HCT116 (cell line): ENCODE measurements around the gene LLGL2. TPM values are rescaled to one million over a fixed set of nuclear protein-coding genes. Genes with fewer than 3 reads are reported as not detected.

Experiments
- ATAC-seq: fragments of 200-7000 bp; cut with Tn5 transposase; 2 replicates; pipeline ENCODE4 v1.9.1; 2020; ENCODE audit warnings: mild to moderate bottlenecking, moderate library complexity
- BruUV-seq: library from RNA; stranded (reverse); fragments of 400-500 nt; replicated peaks from 2 replicates; lab custom pipeline; 2021; lab: Mats Ljungman, UMichigan
- CTCF ChIA-PET: fragments of 300-600 bp; sonication (Branson Sonifier 250); formaldehyde crosslinking; loops from one replicate; lab custom pipeline; 2021; ENCODE audit warnings: antibody characterized with exemption; lab: Charles Lee
- POLR2A ChIA-PET: fragments of 300-600, 350-600 bp; sonication (Branson Sonifier 250); formaldehyde crosslinking; loops from one replicate; lab custom pipeline; 2021; ENCODE audit warnings: antibody characterized with exemption; lab: Charles Lee
- RAD21 ChIA-PET, 2 experiments: fragments of 300-600 bp; sonication (Branson Sonifier 250); formaldehyde crosslinking; loops; one replicate each; lab custom pipeline; 2023; ENCODE audit warnings: low total read pairs in 2 of 2; ENCODE audit not compliant: uncharacterized antibody in 2 of 2, unreplicated experiment in 2 of 2, low non-redundant PET in 1 of 2; lab: Charles Lee
- DNase-seq: peaks from one replicate; pipeline ENCODE4 v3.0.0-alpha.2; 2010; ENCODE audit warnings: low read depth, low spot score
- H2AFZ ChIP-seq: fragments of 200-600 bp; shearing (Covaris generic), sonication (generic); 2 replicates; pipeline ENCODE4 v1.6.1; 2017; ENCODE audit warnings: low read depth, mixed run types, mixed read lengths, antibody characterized with exemption, low read length; ENCODE audit not compliant: poor library complexity, severe bottlenecking
- H3K27ac ChIP-seq: 2 replicates; pipeline ENCODE4 v1.5.1; 2012; ENCODE audit warnings: low read depth, low read length
- H3K27me3 ChIP-seq: fragments of 200-600 bp; sonication (generic); 2 replicates; pipeline ENCODE4 v1.6.1; 2016; ENCODE audit warnings: mixed run types, low read length, mixed read lengths; ENCODE audit not compliant: insufficient read depth
- H3K36me3 ChIP-seq, 2 experiments: fragments of 200-500 bp in 1 of 2; fragments of 200-600 bp in 1 of 2; sonication (Bioruptor generic) in 1 of 2; sonication (generic) in 1 of 2; 2 replicates each; pipeline versions ENCODE4 v1.5.1 to v1.6.1; 2014 to 2016; ENCODE audit warnings: low read length in 2 of 2, inconsistent platforms in 1 of 2, mixed read lengths in 1 of 2, mixed run types in 1 of 2; ENCODE audit not compliant: insufficient read depth in 2 of 2, control insufficient read depth in 1 of 2
- H3K4me1 ChIP-seq, 2 experiments: fragments of 200-600 bp in 1 of 2; sonication (generic) in 1 of 2; 2 replicates each; pipeline versions ENCODE4 v1.5.1 to v1.6.1; 2012 to 2017; ENCODE audit warnings: low read length in 2 of 2, inconsistent platforms in 1 of 2, mild to moderate bottlenecking in 1 of 2, mixed read lengths in 1 of 2, mixed run types in 1 of 2, moderate library complexity in 1 of 2; ENCODE audit not compliant: insufficient read depth in 2 of 2, control insufficient read depth in 1 of 2
- H3K4me2 ChIP-seq: fragments of 200-600 bp; sonication (generic); 2 replicates; pipeline ENCODE4 v1.6.1; 2017; ENCODE audit warnings: mixed run types, low read length, mixed read lengths
- H3K4me3 ChIP-seq, 2 experiments: fragments of 200-600 bp in 1 of 2; sonication (generic) in 1 of 2; replicated peaks in 1 of 2; 2 replicates each; pipeline ENCODE4 v1.5.1; 2011 to 2016; ENCODE audit warnings: low read length in 2 of 2, control low read depth in 1 of 2, low read depth in 1 of 2, mild to moderate bottlenecking in 1 of 2, mixed read lengths in 1 of 2, mixed run types in 1 of 2
- H3K79me2 ChIP-seq: fragments of 200-600 bp; sonication (generic); 2 replicates; pipeline ENCODE4 v1.6.1; 2017; ENCODE audit warnings: mild to moderate bottlenecking, mixed run types, low read length, moderate library complexity, mixed read lengths; ENCODE audit not compliant: insufficient read depth
- H3K9ac ChIP-seq: fragments of 200-600 bp; sonication (generic); 2 replicates; pipeline ENCODE4 v1.6.1; 2016; ENCODE audit warnings: low read length, mixed read lengths
- H3K9me2 ChIP-seq: fragments of 200-600 bp; sonication (generic), shearing (Covaris generic); 2 replicates; pipeline ENCODE4 v1.6.1; 2017; ENCODE audit warnings: mixed run types, mild to moderate bottlenecking, moderate library complexity; ENCODE audit not compliant: insufficient read depth
- H3K9me3 ChIP-seq, 2 experiments: fragments of 200-500 bp in 1 of 2; fragments of 200-600 bp in 1 of 2; sonication (Bioruptor generic) in 1 of 2; sonication (generic) in 1 of 2; 2 replicates each; pipeline ENCODE4 v1.6.1; 2014 to 2017; ENCODE audit warnings: low read length in 2 of 2, mixed read lengths in 2 of 2, inconsistent platforms in 1 of 2, low read depth in 1 of 2, mild to moderate bottlenecking in 1 of 2, mixed run types in 1 of 2, moderate library complexity in 1 of 2; ENCODE audit not compliant: control insufficient read depth in 1 of 2, insufficient read depth in 1 of 2
- H4K20me1 ChIP-seq: fragments of 200-600 bp; sonication (generic), shearing (Covaris generic); 2 replicates; pipeline ENCODE4 v1.6.1; 2017; ENCODE audit warnings: mixed run types, mild to moderate bottlenecking, moderate library complexity; ENCODE audit not compliant: insufficient read depth
- CBX3 ChIP-seq: IDR thresholded peaks from 2 replicates; pipeline ENCODE4 v1.6.1; 2012; ENCODE audit warnings: low read depth
- CEBPB ChIP-seq: IDR thresholded peaks from 2 replicates; pipeline ENCODE4 v1.6.1; 2012; ENCODE audit warnings: low read depth
- EGR1 ChIP-seq: IDR thresholded peaks from 2 replicates; pipeline ENCODE4 v1.6.1; 2012; ENCODE audit warnings: low read depth
- ELF1 ChIP-seq: IDR thresholded peaks from 2 replicates; pipeline ENCODE4 v1.6.1; 2012; ENCODE audit warnings: low read depth, borderline replicate concordance
- EZH2phosphoT487 ChIP-seq: fragments of 200-600 bp; IDR thresholded peaks from 2 replicates; pipeline ENCODE4 v1.6.1; 2018; ENCODE audit warnings: antibody characterized with exemption, borderline replicate concordance
- JUND ChIP-seq: IDR thresholded peaks from 2 replicates; pipeline ENCODE4 v1.6.1; 2012
- POLR2A ChIP-seq: IDR thresholded peaks from 2 replicates; pipeline ENCODE4 v1.7.0; 2011; ENCODE audit warnings: borderline replicate concordance; ENCODE audit not compliant: insufficient read depth, insufficient read length; ENCODE audit errors: extremely low read depth
- POLR2AphosphoS5 ChIP-seq: IDR thresholded peaks from 2 replicates; pipeline ENCODE4 v1.6.1; 2011; ENCODE audit warnings: mild to moderate bottlenecking, low read depth, low read length, moderate library complexity
- RAD21 ChIP-seq: IDR thresholded peaks from 2 replicates; pipeline ENCODE4 v1.6.1; 2012; ENCODE audit warnings: low read depth, mild to moderate bottlenecking
- SIN3A ChIP-seq: IDR thresholded peaks from 2 replicates; pipeline ENCODE4 v1.6.1; 2012; ENCODE audit warnings: low read depth
- SP1 ChIP-seq: IDR thresholded peaks from 2 replicates; pipeline ENCODE4 v1.6.1; 2012; ENCODE audit warnings: low read depth
- ZFX ChIP-seq: fragments of 450-650 bp; IDR thresholded peaks from 2 replicates; pipeline ENCODE4 v1.6.1; 2017
- ZNF274 ChIP-seq: fragments of 200-500 bp; sonication (Bioruptor generic); IDR thresholded peaks from 2 replicates; pipeline ENCODE4 v1.6.1; 2014; ENCODE audit warnings: mild to moderate bottlenecking, low read depth, low read length, inconsistent platforms
- intact Hi-C: fragments of 100-400 bp; cut with micrococcal nuclease; formaldehyde crosslinking; loops from 2 replicates; pipeline ENCODE4 v1.10.0; 2022
- total RNA-seq: library from RNA; stranded (reverse); gene quantifications from one replicate; pipeline ENCODE4 v1.2.1, GENCODE V29; 2021; ENCODE audit not compliant: unreplicated experiment
- TF ChIP-seq, protein P1 (sequence below): IDR thresholded peaks from 2 replicates; pipeline ENCODE4 v1.6.1; 2011; ENCODE audit warnings: mild to moderate bottlenecking, low read length, moderate library complexity; ENCODE audit not compliant: insufficient replicate concordance; ENCODE audit errors: extremely low read depth
- TF ChIP-seq, protein P2 (sequence below), 3 experiments: fragments of 200-600 bp in 1 of 3; sonication (generic) in 1 of 3; IDR thresholded peaks in 2 of 3; conservative IDR thresholded peaks in 1 of 3; 2 replicates each; pipeline ENCODE4 v1.5.1; 2012 to 2017; ENCODE audit warnings: low read depth in 2 of 3, low read length in 2 of 3, antibody characterized with exemption in 1 of 3, borderline replicate concordance in 1 of 3, control low read depth in 1 of 3, mild to moderate bottlenecking in 1 of 3, mixed read lengths in 1 of 3, mixed run types in 1 of 3, moderate library complexity in 1 of 3; ENCODE audit not compliant: insufficient read depth in 1 of 3
- TF ChIP-seq, protein P3 (sequence below): IDR thresholded peaks from 2 replicates; pipeline ENCODE4 v1.6.1; 2012; ENCODE audit warnings: low read depth
- TF ChIP-seq, protein P4 (sequence below): IDR thresholded peaks from 2 replicates; pipeline ENCODE4 v1.6.1; 2012

The LLGL2 gene
- total RNA-seq, 1 experiment from 2014 or later, result 209 TPM

DNA sequence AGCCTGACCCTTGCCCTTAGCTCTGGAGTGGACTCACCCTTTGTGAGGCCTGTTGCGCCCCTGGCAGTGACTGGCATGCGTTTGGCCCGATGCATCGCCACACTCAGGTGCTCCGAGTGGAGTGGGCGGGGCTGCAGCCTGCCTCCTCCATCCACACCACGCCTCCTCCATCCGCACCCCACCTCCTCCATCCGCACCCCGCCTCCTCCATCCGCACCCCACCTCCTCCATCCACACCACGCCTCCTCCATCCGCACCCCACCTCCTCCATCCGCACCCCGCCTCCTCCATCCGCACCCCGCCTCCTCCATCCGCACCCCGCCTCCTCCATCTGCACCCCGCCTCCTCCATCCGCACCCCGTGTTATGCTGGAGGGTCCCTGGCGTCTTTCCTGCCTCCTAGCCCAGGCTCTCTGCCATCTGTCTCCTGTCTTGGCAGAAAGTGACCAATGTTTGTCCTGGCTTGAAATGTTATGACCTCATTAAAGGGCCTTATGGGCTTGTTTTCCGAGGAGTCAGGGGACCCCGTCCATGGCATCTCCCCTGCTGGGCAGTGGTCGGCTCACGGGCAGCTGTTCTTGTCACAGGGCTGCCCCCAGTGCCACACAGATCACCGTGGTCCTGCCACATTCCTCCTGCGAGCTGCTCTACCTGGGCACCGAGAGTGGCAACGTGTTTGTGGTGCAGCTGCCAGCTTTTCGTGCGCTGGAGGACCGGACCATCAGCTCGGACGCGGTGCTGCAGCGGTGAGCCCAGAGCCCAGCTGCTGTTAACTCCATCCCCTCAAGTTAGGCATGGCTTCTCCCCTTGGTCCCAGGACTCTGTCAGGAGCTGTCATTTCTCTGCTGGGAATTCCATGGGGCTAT, 33.4 kb downstream of the LLGL2 start (continued):
- TF ChIP-seq RAD21, result no peak

DNA sequence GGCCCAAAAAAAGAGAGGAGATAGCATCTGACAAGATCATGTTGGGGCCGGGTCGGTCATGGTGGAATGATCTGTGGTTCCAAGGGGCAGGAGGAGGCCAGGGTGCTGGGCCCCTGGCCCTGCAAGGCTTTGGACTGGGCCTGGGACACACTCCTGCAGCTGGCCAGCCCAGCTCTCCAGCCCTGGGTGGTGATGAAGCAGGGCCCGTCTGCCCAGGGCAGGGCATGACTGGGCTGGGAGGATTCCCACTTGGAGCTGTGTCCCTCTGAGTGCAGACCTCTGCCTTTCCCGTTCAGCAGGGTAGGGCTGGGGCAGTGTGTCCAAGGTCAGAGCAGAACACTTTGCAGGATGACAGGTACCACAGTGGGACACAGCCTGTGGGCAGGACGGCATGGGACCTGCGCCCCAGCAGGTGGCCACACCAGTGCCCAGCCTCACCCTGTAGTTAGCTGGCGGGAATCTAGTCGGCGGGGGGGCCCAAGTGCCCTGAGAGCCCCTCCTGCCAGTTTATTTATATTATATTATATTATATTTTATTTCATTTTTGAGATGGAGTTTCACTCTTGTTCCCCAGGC, 34.5 kb downstream of the LLGL2 start:
- ChIA-PET POLR2A (no interaction called here), CTCF (no interaction called here), RAD21 (no interaction called here)
- Histone ChIP-seq H3K4me3 (no peak overlapping the region), H3K79me2 (peaks cover 20% of the 10 kb centered on the region; the same call in 1 of the 2 replicates), H3K4me2 (no peak overlapping the region), H4K20me1 (no peaks in the 10 kb centered on the region), H3K4me1 (peaks cover 38 to 40% of the 10 kb centered on the region in 2 experiments), H2AFZ (no peak overlapping the region), H3K9ac (no peak overlapping the region), H3K27me3 (no peaks in the 10 kb centered on the region), H3K27ac (no peak overlapping the region; the same call in 1 of the 2 replicates), H3K9me3 (no peaks in the 10 kb centered on the region), H3K36me3 (peaks cover 13 to 21% of the 10 kb centered on the region in 2 experiments; a peak in 3 of 4 replicates), H3K9me2 (no peaks in the 10 kb centered on the region)
- no peak for DNase-seq
- ATAC-seq, result no peak
- BruUV-seq, result no TSS peak
- intact Hi-C loops, result no loop called here
- TF ChIP-seq, protein P1, sequence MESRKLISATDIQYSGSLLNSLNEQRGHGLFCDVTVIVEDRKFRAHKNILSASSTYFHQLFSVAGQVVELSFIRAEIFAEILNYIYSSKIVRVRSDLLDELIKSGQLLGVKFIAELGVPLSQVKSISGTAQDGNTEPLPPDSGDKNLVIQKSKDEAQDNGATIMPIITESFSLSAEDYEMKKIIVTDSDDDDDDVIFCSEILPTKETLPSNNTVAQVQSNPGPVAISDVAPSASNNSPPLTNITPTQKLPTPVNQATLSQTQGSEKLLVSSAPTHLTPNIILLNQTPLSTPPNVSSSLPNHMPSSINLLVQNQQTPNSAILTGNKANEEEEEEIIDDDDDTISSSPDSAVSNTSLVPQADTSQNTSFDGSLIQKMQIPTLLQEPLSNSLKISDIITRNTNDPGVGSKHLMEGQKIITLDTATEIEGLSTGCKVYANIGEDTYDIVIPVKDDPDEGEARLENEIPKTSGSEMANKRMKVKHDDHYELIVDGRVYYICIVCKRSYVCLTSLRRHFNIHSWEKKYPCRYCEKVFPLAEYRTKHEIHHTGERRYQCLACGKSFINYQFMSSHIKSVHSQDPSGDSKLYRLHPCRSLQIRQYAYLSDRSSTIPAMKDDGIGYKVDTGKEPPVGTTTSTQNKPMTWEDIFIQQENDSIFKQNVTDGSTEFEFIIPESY, result no peak
- TF ChIP-seq CEBPB (no peak), JUND (no peak), ZFX (no peak), CBX3 (no peak), ZNF274 (no peak), POLR2AphosphoS5 (no peak), POLR2A (no peak), ELF1 (no peak), SP1 (no peak), SIN3A (no peak), RAD21 (no peak), EGR1 (no peak), EZH2phosphoT487 (no peak)
- TF ChIP-seq, protein P2, sequence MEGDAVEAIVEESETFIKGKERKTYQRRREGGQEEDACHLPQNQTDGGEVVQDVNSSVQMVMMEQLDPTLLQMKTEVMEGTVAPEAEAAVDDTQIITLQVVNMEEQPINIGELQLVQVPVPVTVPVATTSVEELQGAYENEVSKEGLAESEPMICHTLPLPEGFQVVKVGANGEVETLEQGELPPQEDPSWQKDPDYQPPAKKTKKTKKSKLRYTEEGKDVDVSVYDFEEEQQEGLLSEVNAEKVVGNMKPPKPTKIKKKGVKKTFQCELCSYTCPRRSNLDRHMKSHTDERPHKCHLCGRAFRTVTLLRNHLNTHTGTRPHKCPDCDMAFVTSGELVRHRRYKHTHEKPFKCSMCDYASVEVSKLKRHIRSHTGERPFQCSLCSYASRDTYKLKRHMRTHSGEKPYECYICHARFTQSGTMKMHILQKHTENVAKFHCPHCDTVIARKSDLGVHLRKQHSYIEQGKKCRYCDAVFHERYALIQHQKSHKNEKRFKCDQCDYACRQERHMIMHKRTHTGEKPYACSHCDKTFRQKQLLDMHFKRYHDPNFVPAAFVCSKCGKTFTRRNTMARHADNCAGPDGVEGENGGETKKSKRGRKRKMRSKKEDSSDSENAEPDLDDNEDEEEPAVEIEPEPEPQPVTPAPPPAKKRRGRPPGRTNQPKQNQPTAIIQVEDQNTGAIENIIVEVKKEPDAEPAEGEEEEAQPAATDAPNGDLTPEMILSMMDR (IDR thresholded peaks at IDR 0.05 in 2 of 3, conservative IDR thresholded peaks at IDR 0.05 in 1 of 3; ENCODE audit: borderline replicate concordance in 1 of 3, insufficient read depth in 1 of 3, low read depth in 2 of 3, low read length in 2 of 3), result no peak
- TF ChIP-seq, protein P3, sequence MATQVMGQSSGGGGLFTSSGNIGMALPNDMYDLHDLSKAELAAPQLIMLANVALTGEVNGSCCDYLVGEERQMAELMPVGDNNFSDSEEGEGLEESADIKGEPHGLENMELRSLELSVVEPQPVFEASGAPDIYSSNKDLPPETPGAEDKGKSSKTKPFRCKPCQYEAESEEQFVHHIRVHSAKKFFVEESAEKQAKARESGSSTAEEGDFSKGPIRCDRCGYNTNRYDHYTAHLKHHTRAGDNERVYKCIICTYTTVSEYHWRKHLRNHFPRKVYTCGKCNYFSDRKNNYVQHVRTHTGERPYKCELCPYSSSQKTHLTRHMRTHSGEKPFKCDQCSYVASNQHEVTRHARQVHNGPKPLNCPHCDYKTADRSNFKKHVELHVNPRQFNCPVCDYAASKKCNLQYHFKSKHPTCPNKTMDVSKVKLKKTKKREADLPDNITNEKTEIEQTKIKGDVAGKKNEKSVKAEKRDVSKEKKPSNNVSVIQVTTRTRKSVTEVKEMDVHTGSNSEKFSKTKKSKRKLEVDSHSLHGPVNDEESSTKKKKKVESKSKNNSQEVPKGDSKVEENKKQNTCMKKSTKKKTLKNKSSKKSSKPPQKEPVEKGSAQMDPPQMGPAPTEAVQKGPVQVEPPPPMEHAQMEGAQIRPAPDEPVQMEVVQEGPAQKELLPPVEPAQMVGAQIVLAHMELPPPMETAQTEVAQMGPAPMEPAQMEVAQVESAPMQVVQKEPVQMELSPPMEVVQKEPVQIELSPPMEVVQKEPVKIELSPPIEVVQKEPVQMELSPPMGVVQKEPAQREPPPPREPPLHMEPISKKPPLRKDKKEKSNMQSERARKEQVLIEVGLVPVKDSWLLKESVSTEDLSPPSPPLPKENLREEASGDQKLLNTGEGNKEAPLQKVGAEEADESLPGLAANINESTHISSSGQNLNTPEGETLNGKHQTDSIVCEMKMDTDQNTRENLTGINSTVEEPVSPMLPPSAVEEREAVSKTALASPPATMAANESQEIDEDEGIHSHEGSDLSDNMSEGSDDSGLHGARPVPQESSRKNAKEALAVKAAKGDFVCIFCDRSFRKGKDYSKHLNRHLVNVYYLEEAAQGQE, result no peak
- TF ChIP-seq, protein P4, sequence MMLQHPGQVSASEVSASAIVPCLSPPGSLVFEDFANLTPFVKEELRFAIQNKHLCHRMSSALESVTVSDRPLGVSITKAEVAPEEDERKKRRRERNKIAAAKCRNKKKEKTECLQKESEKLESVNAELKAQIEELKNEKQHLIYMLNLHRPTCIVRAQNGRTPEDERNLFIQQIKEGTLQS, result no peak
